Esophagus squamous epithelium (tissue), 5 donors: Measurements from ENCODE around the gene PADI1. TPM values are rescaled to one million over a fixed set of nuclear protein-coding genes. Genes with fewer than 3 reads are reported as not detected.

Source experiments
- DNase-seq: peaks from one replicate; lab custom pipeline; 2025; lab: John Stamatoyannopoulos, UW
- H3K27ac ChIP-seq, 4 donors: fragments of 200-600 bp; sonication (generic); one replicate each; pipeline ENCODE4 v1.5.1; 2016 to 2019; ENCODE audit warnings: mild to moderate bottlenecking in 1 of 4
- H3K27me3 ChIP-seq, 4 donors: fragments of 200-600 bp; sonication (generic); 1 replicate in 3 of 4; 2 replicates in 1 of 4; pipeline versions ENCODE4 v1.5.1 to v1.6.0; 2017 to 2021; ENCODE audit warnings: antibody characterized with exemption in 1 of 4
- H3K36me3 ChIP-seq, 3 donors: fragments of 200-600 bp; sonication (generic); one replicate each; pipeline ENCODE4 v1.5.1; 2016 to 2019
- H3K4me1 ChIP-seq, 3 donors: fragments of 200-600 bp; sonication (generic); one replicate each; pipeline ENCODE4 v1.5.1; 2017 to 2019
- H3K4me3 ChIP-seq, 4 donors: fragments of 200-600 bp; sonication (generic); 1 replicate in 3 of 4; 2 replicates in 1 of 4; pipeline ENCODE4 v1.5.1; 2016 to 2019; ENCODE audit warnings: mild to moderate bottlenecking in 2 of 4, moderate library complexity in 1 of 4
- H3K9me3 ChIP-seq, 3 donors: fragments of 200-600 bp; sonication (generic); one replicate each; pipeline ENCODE4 v1.5.1; 2016 to 2019
- CTCF ChIP-seq, 6 experiments: fragments of 450-650 bp in 4 of 6; fragments of 200-600 bp in 2 of 6; sonication (generic) in 2 of 6; IDR thresholded peaks; one replicate each; pipeline ENCODE4 v1.5.1; 2016 to 2019; ENCODE audit warnings: antibody characterized with exemption in 6 of 6, mild to moderate bottlenecking in 4 of 6, moderate library complexity in 4 of 6
- POLR2A ChIP-seq, 4 donors: fragments of 450-650 bp; IDR thresholded peaks; one replicate each; pipeline ENCODE4 v1.6.1; 2017; ENCODE audit warnings: antibody characterized with exemption in 4 of 4, mild to moderate bottlenecking in 4 of 4, moderate library complexity in 3 of 4
- WGBS, 2 donors: methylation state at CpG; one replicate each; pipeline ENCODE4 v1.1.5; 2018; 5-methylcytosine and 5-hydroxymethylcytosine counted together
- intact Hi-C: fragments of 100-400 bp; cut with DNase I; formaldehyde crosslinking; loops from one replicate; pipeline ENCODE4 v1.15.0; 2022
- total RNA-seq, 4 donors: library from RNA; depleted of rRNA; stranded (reverse); fragments of >200 nt; gene quantifications; one replicate each; pipeline ENCODE4 v1.1.0, GENCODE V29; 2016
- donor health status: DM: yes; HTN: yes; CAD: no.

Gene PADI1
- total RNA-seq, 4 donors from 2014 or later, result 45.3 to 121 (median 75.1) TPM

GRCh38 chr1:17272066-17272465, 67.1 kb downstream of the PADI1 start:
- DNase-seq, result no peak
- peaks cover 0 to 17% (median 4%) of the 10 kb centered on the region in 3 donors for H3K4me1 ChIP-seq
- H3K4me3 ChIP-seq, result no peak overlapping the region
- TF ChIP-seq POLR2A (IDR thresholded peaks at IDR 0.05) (no peak), CTCF (IDR thresholded peaks at IDR 0.05) (no peak)
- 78 to 87% methylated on average over 6 of the region's 6 CpGs for WGBS, 2 donors
- no peaks in the 10 kb centered on the region for H3K9me3 ChIP-seq
- no peaks in the 10 kb centered on the region for H3K36me3 ChIP-seq
- peaks cover 0 to 34% (median 0%) of the 10 kb centered on the region in 4 donors for H3K27me3 ChIP-seq
- H3K27ac ChIP-seq, result no peak overlapping the region
- intact Hi-C loops, result no loop called here

- no peaks in the 10 kb centered on the region for H3K36me3 ChIP-seq
- DNase-seq, result no peak
- no peaks in the 10 kb centered on the region for H3K9me3 ChIP-seq
- peaks cover 0 to 40% (median 0%) of the 10 kb centered on the region in 4 donors for H3K27me3 ChIP-seq
- no peak overlapping the region for H3K27ac ChIP-seq
- WGBS, 2 donors, result 21 to 34% methylated on average over 2 to 4 of the region's 4 CpGs
- intact Hi-C loops, result no loop called here
- TF ChIP-seq POLR2A (IDR thresholded peaks at IDR 0.05), result no peak
- TF ChIP-seq CTCF (IDR thresholded peaks at IDR 0.05), result no peak
- H3K4me1 ChIP-seq, result peaks cover 0 to 18% (median 4%) of the 10 kb centered on the region in 3 donors
- no peak overlapping the region for H3K4me3 ChIP-seq
Observed at GRCh38 chr1:17272646-17273045, 67.7 kb downstream of the PADI1 start.

GRCh38 chr1:17273096-17273495, 68.2 kb downstream of the PADI1 start:
- TF ChIP-seq CTCF (IDR thresholded peaks at IDR 0.05) (no peak), POLR2A (IDR thresholded peaks at IDR 0.05) (no peak)
- H3K36me3 ChIP-seq, result no peaks in the 10 kb centered on the region
- no peaks in the 10 kb centered on the region for H3K9me3 ChIP-seq
- H3K27me3 ChIP-seq, result peaks cover 0 to 44% (median 0%) of the 10 kb centered on the region in 4 donors
- H3K4me1 ChIP-seq, result peaks cover 0 to 18% (median 4%) of the 10 kb centered on the region in 3 donors
- H3K4me3 ChIP-seq, result no peak overlapping the region
- no peak overlapping the region for H3K27ac ChIP-seq
- intact Hi-C loops, result no loop called here
- 88 to 96% methylated on average over 4 to 8 of the region's 13 CpGs for WGBS, 2 donors
- no peak for DNase-seq

- H3K4me1 ChIP-seq, result peaks cover 0 to 18% (median 4%) of the 10 kb centered on the region in 3 donors
- intact Hi-C loops, result no loop called here
- H3K4me3 ChIP-seq, result no peak overlapping the region
- DNase-seq, result no peak
- H3K36me3 ChIP-seq, result no peaks in the 10 kb centered on the region
- H3K27me3 ChIP-seq, result peaks cover 0 to 54% (median 0%) of the 10 kb centered on the region in 4 donors
- H3K9me3 ChIP-seq, result no peaks in the 10 kb centered on the region
- no peak overlapping the region for H3K27ac ChIP-seq
- TF ChIP-seq CTCF (IDR thresholded peaks at IDR 0.05) (peak in 4 of 6 experiments; percentile 35 to 66 (median 46)), POLR2A (IDR thresholded peaks at IDR 0.05) (no peak)
- WGBS, 2 donors, result 48 to 64% methylated on average over 8 to 10 of the region's 15 CpGs
Observed at GRCh38 chr1:17274186-17275170, 69.5 kb downstream of the PADI1 start.

GRCh38 chr1:17276568-17276967, 71.6 kb downstream of the PADI1 start:
- no peaks in the 10 kb centered on the region for H3K36me3 ChIP-seq
- TF ChIP-seq CTCF (IDR thresholded peaks at IDR 0.05), result no peak
- no peak for TF ChIP-seq POLR2A (IDR thresholded peaks at IDR 0.05)
- intact Hi-C loops, result no loop called here
- H3K27ac ChIP-seq, result no peak overlapping the region
- no peaks in the 10 kb centered on the region for H3K9me3 ChIP-seq
- DNase-seq, result no peak
- WGBS, 2 donors, result 2 to 25% methylated on average over 2 to 10 of the region's 11 CpGs
- H3K4me3 ChIP-seq, result no peak overlapping the region
- peaks cover 2 to 37% (median 6%) of the 10 kb centered on the region in 3 donors for H3K4me1 ChIP-seq
- peaks cover 0 to 66% (median 0%) of the 10 kb centered on the region in 4 donors for H3K27me3 ChIP-seq
